Astrocyte (in vitro differentiated cells and primary cell): ENCODE results near the gene EDN2.

ENCODE experiments used
- CTCF ChIP-seq: IDR thresholded peaks from 2 replicates; pipeline ENCODE4 v1.5.1; 2011; ENCODE audit warnings: low read depth, mild to moderate bottlenecking, inconsistent platforms, low read length, moderate library complexity; ENCODE audit not compliant: insufficient read depth
- EZH2 ChIP-seq: IDR thresholded peaks from 2 replicates; pipeline ENCODE4 v1.6.1; 2012; ENCODE audit warnings: mild to moderate bottlenecking, low read length, inconsistent platforms; ENCODE audit not compliant: insufficient read depth

DNA sequence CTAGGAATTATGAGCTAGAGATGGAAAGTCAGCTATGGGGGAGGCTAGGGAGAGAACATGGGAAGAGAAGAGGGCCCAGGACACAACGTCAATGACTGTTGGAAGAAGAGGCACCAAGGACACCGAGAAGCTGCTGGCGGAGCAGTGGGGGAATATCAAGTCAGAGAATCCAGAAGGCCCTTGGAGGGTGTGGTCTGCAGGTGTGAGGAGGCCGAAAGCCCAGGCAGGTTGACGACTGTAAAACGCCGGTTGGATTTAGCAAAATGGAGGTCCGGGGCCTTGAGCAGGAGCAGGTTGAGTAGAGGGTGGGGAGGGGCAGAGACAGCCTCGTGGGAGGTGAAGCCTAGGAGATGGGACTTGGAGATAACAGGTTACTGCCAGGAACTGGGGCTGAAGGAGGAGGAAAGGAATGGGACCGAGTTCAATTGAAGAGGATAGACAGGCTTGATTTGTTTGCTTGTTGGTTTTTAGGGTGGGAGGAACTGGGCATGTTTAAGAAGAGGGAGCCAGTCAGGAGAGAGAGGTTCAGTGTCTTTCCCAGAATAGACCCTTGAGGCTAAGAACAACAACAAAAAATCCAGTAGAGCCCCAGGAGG lies 35.1 kb downstream of the EDN2 start:
- TF ChIP-seq CTCF (no peak), EZH2 (no peak)
